D341Med (cell line): ENCODE results near the gene STK11IP.

Experiments used
- DNase-seq: peaks from one replicate; pipeline ENCODE4 v3.0.0; 2012; ENCODE audit warnings: low spot score

STK11IP gene

GRCh38 chr2:219634171-219634940, 36.7 kb downstream of the STK11IP start:
- DNase-seq: peak; percentile 17

DNA sequence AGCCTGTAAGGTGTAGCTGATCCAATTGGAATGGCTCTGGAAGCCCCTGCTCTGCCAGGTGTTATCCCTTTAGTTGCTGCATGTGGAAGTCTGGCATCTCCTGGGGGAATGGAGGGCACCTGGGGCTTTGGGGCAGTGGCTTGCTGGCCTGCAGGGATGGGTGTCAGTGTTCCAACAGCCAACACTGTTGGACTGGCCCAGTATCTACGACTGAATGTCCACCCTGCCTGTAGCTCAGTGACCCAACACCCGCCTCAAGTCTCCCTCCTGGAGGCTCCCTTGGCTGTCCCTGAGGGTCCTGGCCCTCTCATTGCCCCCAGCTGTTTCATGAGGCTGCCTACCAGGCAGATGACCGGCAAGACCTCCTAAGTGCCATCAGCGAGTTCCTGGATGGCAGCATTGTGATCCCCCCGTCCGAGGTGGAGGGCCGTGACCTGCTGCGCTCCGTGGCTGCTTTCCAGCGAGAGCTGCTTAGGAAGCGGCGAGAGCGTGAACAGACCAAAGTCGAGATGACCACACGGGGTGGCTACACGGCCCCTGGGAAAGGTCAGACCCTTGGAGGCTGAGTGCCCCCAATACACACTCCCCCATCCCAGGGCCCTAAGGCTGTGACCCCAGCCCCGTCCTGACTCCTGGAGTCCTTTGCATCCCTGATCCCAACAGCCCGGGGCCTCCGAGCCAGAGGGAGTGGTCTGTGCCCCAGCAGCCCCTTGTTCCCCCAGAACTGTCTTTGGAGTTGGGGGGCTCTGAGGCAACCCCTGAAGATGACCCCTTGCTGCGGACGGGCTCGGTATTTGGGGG, 37.5 kb downstream of the STK11IP start:
- DNase-seq: peak; percentile 28

DNA sequence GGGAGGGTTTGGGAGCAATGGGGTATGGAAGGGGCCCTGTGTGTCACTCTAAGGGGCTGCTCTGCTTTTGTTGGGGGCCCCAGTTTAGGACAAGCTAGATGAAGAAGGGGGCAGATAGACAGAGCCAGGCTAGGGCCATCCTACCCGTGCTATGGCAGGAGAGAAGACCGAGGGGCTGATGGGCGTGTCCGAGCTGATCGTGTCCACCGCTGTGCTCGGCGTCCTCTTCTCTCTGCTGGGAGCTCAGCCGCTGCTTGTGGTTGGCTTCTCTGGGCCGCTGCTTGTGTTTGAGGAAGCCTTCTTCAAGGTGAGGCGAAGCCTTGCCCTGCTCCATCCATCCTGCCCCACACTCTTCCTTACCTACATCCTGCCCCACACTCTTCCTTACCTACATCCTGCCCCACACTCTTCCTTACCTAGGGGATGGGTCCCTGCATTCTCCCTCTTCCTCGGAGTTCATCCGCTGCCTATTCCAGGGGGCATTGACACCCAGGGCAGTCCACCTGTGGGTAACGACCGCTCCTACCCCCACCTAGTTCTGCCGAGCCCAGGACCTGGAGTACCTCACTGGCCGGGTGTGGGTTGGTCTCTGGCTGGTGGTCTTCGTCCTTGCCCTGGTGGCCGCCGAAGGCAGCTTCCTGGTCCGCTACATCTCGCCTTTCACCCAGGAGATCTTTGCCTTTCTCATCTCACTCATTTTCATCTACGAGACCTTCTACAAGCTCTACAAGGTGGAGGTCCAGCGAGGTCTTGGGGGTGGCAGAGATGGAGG, 38.7 kb downstream of the STK11IP start:
- peak; percentile 17 for DNase-seq

DNA sequence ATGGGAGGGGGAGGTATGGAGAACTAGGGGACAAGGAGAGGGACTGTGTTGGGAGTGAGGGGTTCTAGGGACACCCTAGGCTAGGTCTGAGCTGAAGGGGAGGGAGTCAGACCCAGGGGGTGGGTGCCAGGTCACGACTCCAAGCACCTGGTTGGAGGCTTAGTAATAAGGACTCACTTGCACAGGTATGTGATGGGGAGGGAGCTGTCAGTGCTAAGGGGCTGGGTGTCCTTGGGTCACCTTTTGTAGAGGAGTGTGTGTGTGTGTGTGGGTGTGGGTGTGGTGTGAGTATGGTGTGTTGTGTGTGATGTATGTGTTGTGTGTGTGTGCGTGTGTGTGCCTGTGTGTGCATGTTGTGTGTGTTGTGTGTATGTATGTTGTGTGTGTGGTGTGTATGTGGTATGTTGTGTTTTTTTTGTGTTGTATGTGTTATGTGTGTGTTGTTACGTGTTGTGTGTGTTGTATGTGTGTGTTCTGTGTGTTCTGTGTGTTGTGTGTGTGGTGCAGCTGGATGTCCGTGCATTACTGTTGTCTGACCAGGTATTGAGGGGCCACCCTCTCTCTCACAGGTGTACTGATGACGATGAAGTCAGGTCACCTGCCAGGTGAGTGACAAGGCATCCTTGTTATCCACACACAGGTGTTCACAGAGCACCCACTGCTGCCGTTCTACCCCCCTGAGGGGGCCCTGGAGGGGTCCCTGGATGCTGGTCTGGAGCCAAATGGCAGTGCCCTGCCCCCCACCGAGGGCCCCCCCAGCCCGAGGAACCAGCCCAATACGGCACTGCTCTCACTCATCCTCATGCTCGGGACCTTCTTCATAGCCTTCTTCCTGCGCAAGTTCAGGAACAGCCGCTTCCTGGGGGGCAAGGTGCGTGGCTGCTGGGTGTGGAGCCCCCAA, 39.5 kb downstream of the STK11IP start:
- DNase-seq: peak; percentile 5

- DNase-seq: no peak
Measured at GRCh38 chr2:219637842-219638185, 40.2 kb downstream of the STK11IP start.

- no peak for DNase-seq
Measured at GRCh38 chr2:219638217-219638947, 40.7 kb downstream of the STK11IP start.

DNA sequence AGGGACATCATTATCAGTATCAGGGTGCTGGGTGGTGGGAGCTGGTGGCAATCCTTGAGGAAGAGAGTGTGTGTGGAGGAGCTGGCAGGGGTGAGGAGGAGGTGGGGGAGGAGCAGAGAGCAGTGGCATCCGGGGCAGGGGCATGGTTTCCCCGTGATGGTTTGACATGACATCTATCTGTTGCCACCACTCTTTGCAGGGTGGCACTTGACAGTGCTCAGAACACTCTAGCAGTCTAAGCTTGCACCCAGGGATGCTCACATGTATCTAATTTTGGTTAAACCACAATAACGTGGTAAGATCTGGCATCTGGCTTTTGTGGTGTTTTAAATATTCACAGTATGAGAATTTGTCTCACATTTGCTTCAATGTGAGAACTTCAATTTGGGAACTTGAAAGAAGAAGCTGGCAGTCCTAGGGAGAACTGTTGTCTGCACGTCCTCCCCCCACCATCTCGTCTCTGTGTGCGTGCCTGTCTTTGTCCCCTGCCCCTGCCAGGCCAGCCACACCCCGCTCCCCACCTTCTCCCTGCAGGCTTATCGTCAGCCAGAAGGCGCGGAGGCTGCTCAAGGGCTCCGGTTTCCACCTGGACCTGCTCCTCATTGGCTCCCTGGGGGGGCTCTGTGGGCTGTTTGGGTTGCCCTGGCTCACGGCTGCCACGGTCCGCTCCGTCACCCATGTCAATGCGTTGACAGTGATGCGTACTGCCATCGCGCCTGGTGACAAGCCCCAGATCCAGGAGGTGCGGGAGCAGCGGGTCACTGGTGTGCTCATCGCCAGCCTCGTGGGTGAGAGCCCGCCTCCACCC, 41.5 kb downstream of the STK11IP start:
- no peak for DNase-seq

GRCh38 chr2:219641390-219642068, 43.9 kb downstream of the STK11IP start:
- no peak for DNase-seq

GRCh38 chr2:219642069-219642454, 44.4 kb downstream of the STK11IP start:
- no peak for DNase-seq

GRCh38 chr2:219642465-219643083, 44.9 kb downstream of the STK11IP start:
- peak; percentile 93 for DNase-seq

GRCh38 chr2:219643084-219643473, 45.4 kb downstream of the STK11IP start:
- DNase-seq: no peak

DNA sequence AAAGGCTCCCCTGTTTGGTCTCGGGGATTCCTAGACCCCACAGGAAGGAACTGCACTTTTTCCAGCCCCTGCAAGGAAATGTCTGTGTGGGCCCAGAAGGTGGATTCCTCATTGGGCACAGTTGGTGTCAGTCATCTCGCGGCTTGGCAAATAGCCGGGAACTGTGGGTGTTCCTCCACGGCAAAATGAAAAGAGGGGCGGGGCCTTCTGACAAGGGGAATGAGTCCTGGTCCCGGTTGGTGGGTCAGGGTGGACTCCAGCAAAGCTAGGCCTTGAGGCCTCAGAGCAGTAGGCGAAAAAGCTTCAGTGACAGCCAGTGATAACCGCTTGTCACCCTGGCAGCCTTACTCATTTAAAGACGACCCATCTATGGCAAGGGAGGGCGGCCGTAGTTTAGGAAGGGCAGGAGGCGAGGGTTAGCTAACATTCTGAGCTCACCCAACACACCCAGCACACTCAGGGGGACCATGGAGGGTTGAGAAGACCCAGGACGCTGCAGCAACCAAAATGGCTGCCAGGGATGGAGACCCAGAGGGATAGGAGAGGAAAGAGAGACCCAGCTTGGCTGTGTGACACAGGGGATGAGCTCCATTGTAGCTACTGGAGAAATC, 46.2 kb downstream of the STK11IP start:
- no peak for DNase-seq

DNA sequence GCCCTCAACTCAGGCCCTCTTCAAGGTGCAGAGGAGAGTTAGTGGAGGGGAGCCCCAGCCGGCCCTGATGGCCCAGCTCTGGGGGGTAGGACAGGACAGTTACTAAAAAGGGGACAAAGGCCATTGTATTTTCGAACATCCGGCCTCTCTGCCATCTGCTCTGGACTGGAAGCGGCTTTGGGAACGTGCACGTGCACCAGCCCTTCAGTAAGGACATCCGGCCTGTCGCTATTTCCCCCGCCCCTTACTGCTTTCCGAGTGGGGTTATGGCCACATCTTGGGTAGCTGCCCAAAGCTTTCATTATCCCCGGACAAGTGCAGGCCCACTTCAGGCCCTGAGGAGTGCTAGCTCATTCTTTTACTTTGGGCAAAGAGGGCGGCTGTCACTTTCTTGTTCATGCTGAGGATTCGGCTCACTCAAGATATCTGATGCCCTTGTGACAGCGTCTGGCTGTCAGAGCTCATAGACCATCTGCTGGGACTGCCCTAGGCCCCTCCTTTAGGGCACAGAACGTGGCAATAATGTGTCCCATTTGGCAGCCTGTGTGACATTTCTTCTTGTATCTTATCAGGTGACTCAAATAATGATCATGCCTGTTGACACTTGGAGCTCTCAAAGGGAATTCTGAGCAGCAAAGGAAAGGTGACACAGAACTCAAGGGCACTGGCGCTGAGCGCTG, 47.3 kb downstream of the STK11IP start:
- no peak for DNase-seq

GRCh38 chr2:219645631-219646527, 48.2 kb downstream of the STK11IP start:
- no peak for DNase-seq

- no peak for DNase-seq
Measured at GRCh38 chr2:219648176-219648575, 50.5 kb downstream of the STK11IP start.

- no peak for DNase-seq
Measured at GRCh38 chr2:219648963-219649362, 51.3 kb downstream of the STK11IP start.
